ENCODE measurements around the gene ANXA2R.

DNA sequence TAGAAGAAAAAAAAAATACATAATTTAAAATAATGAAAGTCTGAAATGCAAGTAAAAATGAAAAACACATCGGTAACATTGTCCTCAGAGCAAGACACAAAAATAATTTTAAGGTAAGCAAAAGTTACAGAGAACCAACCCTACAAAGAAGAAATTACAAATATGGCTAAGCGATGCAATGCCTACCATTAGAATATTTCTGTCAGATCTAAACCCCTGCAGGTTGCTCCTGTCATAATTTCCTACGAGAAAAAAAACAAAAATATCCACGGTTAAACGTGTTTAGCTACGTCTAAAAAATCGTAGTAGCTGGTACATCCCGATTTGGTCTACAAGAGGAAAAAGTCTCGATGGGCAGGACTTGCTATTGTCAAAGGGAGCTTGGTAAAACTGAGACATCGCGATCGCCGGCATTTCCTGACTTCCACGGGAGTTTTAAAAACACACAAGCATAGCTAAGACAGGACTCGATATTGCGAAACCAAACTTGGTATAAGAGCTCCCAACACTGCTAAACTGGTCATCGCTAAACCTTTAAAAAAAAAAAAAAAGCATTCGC lies 1.1 kb upstream of the ANXA2R start:
- TF ChIP-seq, protein P1, sequence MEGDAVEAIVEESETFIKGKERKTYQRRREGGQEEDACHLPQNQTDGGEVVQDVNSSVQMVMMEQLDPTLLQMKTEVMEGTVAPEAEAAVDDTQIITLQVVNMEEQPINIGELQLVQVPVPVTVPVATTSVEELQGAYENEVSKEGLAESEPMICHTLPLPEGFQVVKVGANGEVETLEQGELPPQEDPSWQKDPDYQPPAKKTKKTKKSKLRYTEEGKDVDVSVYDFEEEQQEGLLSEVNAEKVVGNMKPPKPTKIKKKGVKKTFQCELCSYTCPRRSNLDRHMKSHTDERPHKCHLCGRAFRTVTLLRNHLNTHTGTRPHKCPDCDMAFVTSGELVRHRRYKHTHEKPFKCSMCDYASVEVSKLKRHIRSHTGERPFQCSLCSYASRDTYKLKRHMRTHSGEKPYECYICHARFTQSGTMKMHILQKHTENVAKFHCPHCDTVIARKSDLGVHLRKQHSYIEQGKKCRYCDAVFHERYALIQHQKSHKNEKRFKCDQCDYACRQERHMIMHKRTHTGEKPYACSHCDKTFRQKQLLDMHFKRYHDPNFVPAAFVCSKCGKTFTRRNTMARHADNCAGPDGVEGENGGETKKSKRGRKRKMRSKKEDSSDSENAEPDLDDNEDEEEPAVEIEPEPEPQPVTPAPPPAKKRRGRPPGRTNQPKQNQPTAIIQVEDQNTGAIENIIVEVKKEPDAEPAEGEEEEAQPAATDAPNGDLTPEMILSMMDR (IDR thresholded peaks at IDR 0.05), result peak in 1 of 6 experiments; percentile 3
- TF ChIP-seq POLR2A (IDR thresholded peaks at IDR 0.05), result no peak
